ENCODE data around the gene TBC1D24.
"Not testable (repeated sequence)": the region's sequence is repeated elsewhere in the genome, so short reads cannot be mapped to it uniquely, and the experiment has no call there.

TBC1D24 gene

DNA sequence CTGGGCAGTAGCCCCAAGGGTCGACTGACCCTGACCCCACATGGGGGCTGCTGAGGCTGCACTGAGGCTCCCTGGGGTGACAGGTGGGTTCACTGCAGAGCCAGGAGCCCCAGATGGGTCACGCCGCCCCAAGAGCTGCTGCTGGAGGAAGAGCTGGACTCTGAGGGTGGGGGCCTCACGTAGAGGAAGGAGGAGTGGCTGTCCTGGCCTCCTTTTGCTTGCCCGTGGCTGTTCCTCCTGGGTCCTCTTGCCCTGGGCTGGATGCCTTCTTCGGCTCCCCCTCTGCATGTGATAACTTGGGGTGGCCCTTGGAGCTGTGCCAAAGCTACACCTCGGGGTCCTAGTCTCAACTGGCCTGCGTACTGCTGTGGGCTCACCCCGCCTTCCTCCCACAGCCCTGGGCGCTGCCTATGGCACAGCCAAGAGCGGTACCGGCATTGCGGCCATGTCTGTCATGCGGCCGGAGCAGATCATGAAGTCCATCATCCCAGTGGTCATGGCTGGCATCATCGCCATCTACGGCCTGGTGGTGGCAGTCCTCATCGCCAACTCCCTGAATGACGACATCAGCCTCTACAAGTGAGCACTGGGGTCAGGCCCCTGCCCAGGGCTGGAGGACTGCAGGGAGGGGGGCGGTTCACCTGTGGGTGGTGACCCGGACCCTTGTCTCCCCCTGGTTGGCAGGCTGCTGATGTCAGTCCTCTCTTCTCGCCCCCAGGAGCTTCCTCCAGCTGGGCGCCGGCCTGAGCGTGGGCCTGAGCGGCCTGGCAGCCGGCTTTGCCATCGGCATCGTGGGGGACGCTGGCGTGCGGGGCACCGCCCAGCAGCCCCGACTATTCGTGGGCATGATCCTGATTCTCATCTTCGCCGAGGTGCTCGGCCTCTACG lies 44.1 kb downstream of the TBC1D24 start:
- DNase-seq = no peak

DNA sequence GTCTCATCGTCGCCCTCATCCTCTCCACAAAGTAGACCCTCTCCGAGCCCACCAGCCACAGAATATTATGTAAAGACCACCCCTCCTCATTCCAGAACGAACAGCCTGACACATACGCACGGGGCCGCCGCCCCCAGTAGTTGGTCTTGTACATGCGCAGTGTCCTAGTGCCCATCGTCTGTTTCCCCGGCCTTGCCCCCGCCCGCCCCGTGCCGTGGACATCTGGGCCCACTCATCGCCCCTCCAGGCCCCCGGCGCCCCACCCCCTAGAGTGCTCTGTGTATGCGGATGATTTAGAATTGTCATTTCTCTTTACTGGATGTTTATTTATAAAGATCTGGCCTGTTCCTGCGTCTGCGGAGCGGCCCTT lies 44.8 kb downstream of the TBC1D24 start:
- no peak for DNase-seq

DNA sequence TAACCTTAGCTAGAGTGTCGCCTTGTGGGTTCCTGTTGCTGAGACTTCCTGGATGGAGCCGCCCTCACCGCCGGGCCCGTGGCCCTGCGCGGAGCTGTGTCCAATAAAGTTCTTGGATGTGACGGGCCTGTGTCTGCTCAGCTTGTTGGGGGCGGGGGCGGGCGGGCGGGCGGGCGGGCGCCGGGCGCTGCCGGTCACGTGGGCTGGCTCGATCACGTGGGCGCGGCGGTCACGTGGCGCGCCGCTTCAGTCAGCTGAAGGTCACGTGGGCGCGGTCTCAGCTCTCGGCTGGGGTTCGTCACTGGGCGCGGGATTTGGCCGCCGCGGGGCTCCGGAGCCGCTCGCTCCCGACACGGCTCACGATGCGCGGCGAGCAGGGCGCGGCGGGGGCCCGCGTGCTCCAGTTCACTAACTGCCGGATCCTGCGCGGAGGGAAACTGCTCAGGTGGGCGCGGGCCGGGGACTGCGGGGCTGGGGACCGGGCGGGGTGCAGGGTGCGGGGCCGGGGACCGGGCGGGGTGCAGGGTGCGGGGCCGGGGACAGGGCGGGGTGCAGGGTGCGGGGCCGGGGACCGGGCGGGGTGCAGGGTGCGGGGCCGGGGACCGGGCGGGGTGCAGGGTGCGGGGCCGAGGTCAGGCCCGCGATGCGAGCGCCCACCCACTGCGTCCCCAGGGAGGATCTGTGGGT lies 45.3 kb downstream of the TBC1D24 start, which contains the start of gene AMDHD2:
Gene AMDHD2, plus strand, starts transcription at position 275 of the 687 bp plus-strand sequence. Its CDS starts 88 bp downstream, at position 363.
- DNase-seq = peak; percentile 91

DNA sequence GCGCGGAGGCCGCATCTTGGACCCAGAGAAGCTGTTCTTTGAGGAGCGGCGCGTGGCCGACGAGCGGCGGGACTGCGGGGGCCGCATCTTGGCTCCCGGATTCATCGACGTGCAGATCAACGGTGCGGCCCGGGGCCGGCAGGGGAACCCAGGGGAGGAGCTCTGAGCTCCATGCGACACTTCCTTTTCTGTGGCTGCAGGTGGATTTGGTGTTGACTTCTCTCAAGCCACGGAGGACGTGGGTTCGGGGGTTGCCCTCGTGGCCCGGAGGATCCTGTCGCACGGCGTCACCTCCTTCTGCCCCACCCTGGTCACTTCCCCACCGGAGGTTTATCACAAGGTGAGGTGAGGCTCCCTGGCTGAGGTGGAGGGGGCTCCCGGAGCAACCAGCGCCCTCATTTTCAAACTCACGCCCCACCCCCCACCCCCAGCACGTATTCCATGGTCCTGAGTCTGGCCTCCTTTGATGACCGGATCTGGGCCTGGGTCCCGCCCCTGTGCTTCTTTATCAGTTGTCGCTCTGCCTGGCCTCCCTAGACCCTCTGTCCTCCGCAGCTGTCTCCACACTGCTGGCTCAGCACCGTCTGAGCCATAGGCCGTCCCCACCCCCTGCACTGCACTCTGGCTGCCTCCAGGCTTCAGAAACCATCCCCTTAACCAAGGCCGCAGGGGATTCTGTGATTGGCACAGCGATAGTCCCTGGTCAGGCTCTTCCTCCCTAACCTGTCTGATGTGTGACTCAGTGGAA lies 46.0 kb downstream of the TBC1D24 start:
- DNase-seq = no peak

DNA sequence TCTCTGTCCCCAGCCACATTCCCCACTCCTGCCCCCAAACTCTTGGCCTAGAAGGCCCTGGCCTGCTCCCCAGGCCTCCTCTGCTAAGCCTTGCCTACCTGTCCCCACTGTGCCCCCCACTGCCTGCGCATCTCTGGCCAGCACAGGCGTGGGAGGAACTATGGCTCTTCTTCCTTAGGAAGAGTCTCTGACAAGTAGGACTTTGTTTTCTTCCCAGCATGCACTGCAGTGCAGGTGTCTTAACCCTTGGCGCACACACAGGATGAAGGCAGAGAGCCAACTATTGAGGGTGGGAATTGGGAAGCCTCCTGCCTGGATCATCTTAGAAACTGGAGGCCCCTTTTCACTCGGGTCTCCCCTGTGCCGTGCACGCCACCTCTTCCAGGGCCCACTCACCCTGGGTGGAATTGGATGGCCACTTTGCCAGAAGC lies 48.9 kb downstream of the TBC1D24 start:
- DNase-seq = no peak

DNA sequence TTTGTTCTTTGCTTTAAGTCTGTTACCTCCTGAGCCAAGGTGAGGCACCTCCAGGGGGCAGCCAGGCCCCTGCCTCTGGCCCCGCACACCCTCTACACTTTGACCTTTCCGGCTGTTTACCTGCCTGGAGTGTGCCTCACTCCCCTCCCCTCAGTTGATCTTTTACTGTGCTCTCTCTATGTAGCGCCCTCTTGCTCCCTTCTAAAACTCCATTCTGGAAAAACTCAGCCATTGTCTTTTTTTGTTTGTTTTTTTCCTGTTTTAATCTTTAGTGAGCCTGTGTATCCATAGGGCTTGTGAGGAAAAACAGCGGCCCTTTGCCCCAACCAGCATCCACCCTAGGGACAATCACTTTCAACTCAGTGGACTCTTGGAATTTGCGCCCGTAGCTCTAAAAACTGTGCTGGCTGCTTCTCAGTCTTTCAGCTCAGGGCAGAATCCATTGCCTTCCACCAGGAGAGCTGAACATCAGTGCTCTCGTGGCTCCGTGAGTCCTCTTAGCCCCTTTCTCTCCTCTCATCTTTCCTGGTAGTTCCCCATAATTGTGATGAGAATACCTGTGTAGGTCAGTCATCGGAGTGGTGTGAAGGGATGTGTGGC lies 49.5 kb downstream of the TBC1D24 start:
- no peak for DNase-seq

DNA sequence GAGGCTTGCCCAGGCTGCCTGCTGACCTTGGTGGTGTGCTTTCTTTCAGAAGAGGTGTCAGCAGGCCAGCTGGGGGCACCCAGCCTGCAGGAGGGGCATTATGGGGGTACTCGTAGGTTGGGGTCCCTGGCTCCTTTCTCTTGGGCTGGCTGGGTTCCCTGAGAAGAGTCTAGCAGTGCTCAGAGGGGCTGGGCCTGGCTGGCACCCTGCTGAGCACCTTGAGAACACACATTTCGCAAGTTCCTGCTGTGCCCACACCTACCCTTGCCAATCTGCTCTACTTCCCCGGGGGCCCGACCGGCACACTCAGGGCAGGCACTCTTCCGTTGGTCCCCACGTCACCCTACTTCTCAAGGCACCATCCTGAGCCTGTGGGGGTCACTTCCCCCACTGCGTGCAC lies 51.2 kb downstream of the TBC1D24 start:
- no peak for DNase-seq

DNA sequence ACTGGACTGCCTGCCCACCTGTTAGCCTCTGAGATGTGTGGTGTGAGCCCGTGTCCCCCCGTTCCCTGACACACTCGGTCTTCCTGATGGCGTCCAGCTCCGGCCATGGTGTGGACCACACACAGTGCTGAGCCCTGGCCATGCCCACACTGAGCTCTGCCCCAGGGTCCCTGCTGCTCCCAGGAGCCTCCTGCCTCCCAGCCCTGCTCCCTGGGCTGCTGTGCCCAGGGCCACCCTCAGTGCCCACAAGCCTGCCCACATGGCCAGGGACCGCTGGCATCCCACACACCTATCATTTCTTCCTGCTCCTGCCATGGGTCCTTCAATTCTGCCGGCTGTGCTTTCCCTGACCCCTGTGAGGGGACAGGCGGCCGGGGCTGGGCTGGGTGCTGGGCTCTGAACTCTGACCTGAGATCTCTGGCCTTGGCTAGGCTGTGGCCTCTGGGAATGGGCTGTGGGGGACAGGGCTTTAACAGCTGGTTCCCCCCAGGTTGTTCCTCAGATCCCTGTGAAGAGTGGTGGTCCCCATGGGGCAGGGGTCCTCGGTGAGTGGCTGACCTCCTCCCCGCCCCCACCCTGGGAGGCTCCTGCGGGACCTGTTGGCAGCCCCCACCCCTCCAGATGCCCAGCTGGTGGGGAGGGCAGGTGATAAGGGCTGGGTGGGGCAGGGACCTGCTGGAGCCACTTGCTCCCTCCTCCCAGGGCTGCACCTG lies 52.3 kb downstream of the TBC1D24 start:
- no peak for DNase-seq

DNA sequence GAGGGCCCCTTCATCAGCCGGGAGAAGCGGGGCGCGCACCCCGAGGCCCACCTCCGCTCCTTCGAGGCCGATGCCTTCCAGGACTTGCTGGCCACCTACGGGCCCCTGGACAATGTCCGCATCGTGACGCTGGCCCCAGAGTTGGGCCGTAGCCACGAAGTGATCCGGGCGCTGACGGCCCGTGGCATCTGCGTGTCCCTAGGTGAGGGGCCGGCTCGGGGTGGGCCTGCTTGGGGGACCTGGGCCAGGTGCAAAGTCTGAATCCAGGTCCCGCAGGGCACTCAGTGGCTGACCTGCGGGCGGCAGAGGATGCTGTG lies 52.8 kb downstream of the TBC1D24 start:
- DNase-seq = no peak

DNA sequence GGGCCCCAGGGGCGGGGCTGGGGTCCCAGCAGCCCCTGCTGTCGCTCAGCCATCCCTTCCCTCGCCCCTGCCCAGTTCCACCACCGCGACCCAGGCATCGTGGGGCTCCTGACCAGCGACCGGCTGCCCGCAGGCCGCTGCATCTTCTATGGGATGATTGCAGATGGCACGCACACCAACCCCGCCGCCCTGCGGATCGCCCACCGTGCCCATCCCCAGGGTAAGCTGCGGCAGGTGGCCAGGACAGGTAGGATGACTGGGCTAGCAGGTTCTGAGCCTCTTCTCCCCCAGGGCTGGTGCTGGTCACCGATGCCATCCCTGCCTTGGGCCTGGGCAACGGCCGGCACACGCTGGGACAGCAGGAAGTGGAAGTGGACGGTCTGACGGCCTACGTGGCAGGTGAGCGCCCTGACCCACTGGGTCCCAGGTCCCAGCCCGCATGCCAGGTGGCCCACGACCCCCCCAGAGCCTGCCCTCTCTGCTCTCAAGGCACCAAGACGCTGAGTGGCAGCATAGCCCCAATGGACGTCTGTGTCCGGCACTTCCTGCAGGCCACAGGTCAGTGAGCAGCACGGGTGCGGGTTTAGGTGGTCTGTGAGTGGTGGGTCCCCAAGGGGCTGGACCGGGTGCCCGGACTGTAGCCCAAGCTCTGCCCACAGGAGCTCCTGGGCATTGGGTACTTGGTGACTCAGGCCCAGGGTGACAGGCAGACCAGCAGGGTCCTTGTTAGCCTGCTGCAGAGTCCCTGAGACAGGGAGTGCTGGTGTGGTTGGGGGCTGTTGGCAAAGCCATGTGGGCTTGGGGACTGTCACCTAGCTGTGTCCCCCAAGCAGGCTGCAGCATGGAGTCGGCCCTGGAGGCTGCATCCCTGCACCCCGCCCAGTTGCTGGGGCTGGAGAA lies 53.5 kb downstream of the TBC1D24 start:
- DNase-seq = no peak

DNA sequence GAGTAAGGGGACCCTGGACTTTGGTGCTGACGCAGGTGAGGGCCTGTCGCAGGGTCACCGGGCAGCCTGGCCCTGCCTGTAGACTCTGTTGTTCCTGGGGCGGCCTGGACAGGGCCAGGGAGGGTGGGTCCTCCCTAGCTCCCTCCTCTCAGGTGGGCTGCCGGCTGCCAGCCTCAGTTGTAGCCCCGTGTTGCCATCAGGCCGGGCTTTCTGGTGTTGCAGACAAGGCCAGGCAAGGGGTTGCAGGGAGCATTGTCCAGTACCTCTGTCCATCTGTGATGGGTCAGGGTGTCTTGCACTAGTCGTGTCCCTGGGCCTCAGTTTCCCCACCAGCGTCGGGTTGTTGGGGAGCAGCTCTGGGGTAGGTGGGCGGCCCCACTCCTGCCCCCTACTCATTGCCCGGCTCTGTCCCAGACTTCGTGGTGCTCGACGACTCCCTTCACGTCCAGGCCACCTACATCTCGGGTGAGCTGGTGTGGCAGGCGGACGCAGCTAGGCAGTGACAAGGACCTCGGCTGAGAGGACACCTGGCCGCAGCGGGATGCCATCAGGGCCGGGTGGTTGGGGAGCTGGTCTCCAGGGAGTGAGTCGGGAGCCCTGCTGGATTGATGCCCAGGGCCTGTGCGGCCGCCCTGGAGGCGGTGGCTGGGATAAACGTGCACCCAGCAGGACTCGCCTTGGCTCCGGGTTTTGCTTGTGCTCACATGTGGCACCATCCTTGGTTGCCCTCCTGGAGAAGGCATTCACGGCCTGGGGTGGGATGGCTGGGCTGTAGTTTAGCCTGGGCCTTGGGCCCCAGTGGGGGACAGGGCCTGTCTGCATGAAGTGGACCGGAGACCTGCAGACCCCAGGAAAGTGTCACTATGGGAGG lies 54.4 kb downstream of the TBC1D24 start:
- no peak for DNase-seq

DNA sequence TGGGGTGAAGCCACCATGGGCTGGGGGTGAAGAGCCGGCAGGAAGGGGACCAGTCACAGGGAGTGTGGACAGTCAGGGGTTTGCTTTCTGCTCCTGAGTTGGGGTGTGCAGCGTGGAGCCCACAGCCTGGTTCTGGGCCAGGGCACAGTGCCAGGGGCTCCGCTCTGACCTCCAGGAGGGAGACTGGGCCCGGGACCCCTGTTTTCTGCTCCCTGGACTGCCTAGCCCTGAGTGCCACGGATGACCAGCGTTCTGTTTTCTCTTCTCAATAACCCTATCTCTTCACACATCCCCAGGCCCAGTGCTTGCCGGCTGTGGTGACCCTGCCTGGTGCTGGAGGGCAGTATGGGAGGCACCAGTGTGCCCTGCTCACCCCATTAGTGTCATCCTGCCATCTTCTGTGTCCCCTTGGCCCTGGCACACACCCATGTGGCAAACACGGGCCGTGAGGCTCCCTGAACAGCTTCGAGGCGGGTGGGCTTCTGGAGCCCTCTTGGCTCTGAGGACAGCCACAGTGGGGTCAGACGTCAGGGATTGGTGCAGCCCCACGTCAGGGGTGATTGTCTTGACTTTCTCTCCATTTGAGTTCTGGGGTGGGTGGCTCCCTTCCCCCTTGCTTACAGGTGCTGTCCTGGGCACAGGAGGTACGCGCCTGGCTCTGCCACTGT lies 55.2 kb downstream of the TBC1D24 start:
- no peak for DNase-seq

DNA sequence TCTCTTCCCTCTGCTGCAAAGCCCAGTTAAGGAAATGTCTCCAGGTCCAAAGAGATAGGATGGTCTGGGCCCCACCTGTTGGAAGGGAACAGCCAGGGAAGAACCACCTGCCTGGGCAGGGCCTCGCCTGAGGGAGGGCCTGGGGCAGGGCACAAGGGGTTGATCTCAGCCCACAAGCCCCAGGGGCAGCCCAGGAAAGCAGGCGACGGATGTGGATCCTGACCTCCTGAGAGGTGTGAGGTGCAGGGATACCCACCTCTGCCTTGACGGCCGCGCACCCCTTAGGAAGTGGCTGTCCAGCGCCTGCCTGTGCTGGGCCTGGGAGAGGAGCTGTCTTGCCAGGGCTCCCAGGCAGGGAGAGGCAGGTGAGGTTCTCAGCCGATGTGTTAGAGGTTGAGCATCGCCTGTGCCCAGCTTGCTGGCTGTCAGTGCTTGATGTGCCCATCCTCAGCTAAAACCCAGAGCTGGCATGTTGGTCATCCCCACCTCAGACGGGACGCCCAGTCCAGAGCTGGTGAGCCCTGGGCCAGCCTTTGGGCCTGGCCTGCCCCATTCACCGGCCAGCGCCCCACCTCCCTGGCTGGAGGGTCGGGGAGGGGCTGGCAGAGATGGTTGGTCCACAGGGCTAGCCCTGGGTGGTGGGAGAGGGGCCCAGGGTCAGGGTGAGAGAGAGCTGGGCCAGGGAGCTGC lies 55.8 kb downstream of the TBC1D24 start:
- DNase-seq = no peak

DNA sequence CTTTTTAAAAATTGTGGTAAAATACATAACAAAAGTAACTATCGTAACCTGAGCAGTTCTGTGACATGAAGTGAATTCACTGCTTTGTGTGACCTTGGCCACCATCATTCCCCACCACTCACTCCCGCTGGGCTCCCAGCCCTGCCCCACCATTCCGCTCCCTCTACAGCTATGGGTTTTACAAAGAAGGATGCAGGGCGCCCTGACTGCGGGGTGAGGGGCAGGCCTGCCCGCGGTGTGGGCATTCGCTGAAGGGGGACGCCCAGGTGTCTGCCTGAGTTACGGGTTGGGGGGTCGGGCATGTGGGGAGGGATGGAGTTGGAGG lies 56.4 kb downstream of the TBC1D24 start, which contains the start of gene CEMP1:
Gene CEMP1, minus strand, starts transcription at position 38 of the 325 bp plus-strand sequence. CDS start 335 bp downstream, outside the sequence.
- no peak for DNase-seq

DNA sequence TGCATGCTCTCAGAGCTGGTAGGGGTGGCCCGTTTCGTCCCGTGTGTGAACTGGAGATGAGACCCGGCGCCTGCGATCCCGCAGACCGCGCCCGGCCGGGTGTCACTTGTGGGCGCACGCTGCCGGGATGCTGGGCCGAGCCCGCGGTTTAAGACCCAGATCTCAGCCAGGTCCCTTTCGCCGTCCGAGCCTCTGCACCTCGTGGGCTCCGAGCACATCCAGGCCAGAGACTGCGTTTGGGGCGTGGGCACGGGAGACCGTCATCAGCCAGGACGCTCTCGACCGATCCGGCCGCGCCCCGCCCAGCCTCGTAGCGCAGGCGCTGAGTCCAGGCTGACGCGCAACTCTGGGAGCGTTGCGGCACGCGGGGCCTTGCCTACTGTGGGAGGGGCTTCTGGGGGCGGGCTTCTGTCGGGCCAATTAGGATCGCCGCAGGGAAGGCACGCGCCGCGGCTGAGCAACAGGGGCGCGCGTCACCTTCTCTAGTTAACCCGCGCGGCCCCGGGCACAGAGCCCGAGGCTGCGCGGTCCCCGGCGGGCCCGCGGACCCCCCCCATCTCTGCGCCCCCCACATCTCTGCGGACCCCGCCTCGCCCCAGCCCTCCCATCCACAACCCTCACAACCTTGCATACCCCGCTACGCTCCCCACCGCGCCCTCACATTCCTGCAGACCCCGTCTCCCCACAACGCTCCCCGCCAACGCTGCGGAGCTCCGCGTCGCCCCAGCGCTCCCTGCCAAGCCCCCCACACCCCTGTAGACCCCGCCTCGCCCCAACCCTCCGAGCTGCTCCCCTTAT lies 57.0 kb downstream of the TBC1D24 start:
- peak; percentile 96 for DNase-seq

DNA sequence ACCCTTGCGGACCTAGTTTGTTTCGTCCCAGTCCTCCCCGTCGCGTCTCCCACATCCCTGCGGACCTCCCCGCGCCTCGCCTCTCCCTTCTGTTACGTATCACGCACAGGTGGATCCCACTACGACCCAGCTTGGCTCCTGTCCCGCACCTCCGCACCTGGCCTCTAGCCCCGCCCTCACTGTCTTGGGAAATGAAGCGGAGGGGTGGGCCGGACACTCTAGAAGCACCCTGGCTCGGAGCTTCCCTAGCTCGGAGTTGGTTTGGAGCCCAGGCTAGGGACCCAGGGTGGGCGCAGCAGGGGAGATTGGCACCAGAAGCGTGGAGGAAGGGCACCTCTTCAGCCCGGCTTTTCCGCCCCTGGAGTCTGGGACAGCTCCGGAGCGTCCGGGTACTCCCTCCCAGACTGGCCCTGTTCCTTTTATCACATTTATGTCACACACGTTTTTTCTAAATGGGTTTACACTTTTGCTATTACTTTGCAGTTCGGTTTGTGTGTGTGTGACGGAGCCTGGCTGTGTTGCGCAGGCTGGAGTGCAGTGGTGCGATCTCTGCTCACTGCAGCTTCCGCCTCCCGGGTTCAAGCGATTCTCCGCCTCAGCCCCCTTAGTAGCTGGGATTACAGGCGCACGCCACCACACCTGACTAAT lies 57.7 kb downstream of the TBC1D24 start:
- DNase-seq = no peak

DNA sequence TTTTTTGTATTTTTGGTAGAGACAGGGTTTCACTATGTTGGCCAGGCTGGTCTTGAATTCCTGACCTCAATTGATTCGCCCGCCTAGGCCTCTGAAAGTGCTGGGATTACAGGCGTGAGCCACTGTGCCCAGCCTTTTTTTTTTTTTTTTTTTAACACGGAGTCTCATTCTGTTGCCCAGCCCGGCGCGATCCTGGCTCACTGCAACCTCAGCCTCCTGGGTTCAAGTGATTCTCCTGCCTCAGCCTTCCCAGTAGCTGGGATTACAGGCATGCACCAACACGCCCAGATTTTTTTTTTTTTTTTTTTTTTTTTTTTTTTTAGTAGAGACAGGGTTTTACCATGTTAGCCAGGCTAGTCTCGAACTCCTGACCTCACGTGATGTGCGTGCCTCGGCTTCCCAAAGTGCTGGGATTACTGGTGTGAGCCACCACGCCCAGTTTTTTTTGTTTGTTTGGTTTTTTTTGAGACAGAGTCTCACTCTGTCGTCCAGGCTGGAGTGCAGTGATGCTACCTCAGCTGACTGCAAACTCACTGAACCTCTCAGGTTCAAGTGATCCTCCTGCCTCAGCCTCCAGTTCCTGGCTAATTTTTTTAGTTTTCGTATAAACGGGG lies 58.3 kb downstream of the TBC1D24 start:
- not testable (repeated sequence) for DNase-seq
